Endothelial cell of umbilical vein (primary cell): ENCODE data around the gene DGKH. TPM values are rescaled to one million over a fixed set of nuclear protein-coding genes. Genes with fewer than 3 reads are reported as not detected.

Source experiments
- BruUV-seq: library from RNA; stranded (reverse); fragments of 400-500 nt; replicated peaks from 2 replicates; lab custom pipeline; 2021; lab: Mats Ljungman, UMichigan
- CTCF ChIA-PET: fragments of 300-600, 350-600 bp; sonication (Branson Sonifier 250); formaldehyde crosslinking; loops from one replicate; lab custom pipeline; 2021; ENCODE audit warnings: antibody characterized with exemption, inconsistent platforms; lab: Charles Lee
- POLR2A ChIA-PET: fragments of 300-600, 350-600 bp; sonication (Branson Sonifier 250); formaldehyde crosslinking; loops from one replicate; lab custom pipeline; 2021; ENCODE audit warnings: antibody characterized with exemption, inconsistent platforms; lab: Charles Lee
- DNase-seq: peaks from one replicate; pipeline ENCODE4 v3.0.0-alpha.2; 2011; ENCODE audit warnings: low read depth, low spot score
- FAIRE-seq: peaks from 2 replicates; lab custom pipeline; 2011; peaks lifted over from hg19 to GRCh38; lab: Jason Lieb, UNC
- H2AFZ ChIP-seq: 2 replicates; pipeline ENCODE4 v1.6.0; 2012; ENCODE audit warnings: low read depth, low read length, control low read depth, inconsistent platforms
- H3K27ac ChIP-seq: 2 replicates; pipeline ENCODE4 v1.5.1; 2011; ENCODE audit warnings: low read depth, mild to moderate bottlenecking, control low read depth, low read length, moderate library complexity; ENCODE audit not compliant: insufficient read depth
- H3K27me3 ChIP-seq, 2 experiments: 2 replicates each; pipeline versions ENCODE4 v1.6.0 to v1.6.1; 2011; ENCODE audit warnings: low read length in 2 of 2, mixed read lengths in 1 of 2; ENCODE audit not compliant: control insufficient read depth in 2 of 2, insufficient read depth in 2 of 2
- H3K36me3 ChIP-seq, 2 experiments: 2 replicates in 1 of 2; 3 replicates in 1 of 2; pipeline ENCODE4 v1.5.1; 2011; ENCODE audit warnings: low read length in 2 of 2, mild to moderate bottlenecking in 1 of 2, moderate library complexity in 1 of 2; ENCODE audit not compliant: control insufficient read depth in 2 of 2, insufficient read depth in 2 of 2; ENCODE audit errors: extremely low read depth in 1 of 2
- H3K4me1 ChIP-seq: 3 replicates; pipeline ENCODE4 v1.5.1; 2011; ENCODE audit warnings: mild to moderate bottlenecking, low read length; ENCODE audit not compliant: control insufficient read depth, insufficient read depth; ENCODE audit errors: extremely low read depth
- H3K4me2 ChIP-seq: 2 replicates; pipeline ENCODE4 v1.6.1; 2011; ENCODE audit warnings: low read length, control low read depth, mixed read lengths; ENCODE audit not compliant: insufficient read depth
- H3K4me3 ChIP-seq, 3 experiments: fragments of 200-600 bp in 1 of 3; sonication (generic), shearing (Covaris generic) in 1 of 3; replicated peaks in 1 of 3; 2 replicates each; pipeline ENCODE4 v1.5.1; 2011 to 2016; ENCODE audit warnings: control low read depth in 3 of 3, low read length in 3 of 3, mild to moderate bottlenecking in 2 of 3, inconsistent platforms in 1 of 3, low read depth in 1 of 3, moderate library complexity in 1 of 3; ENCODE audit not compliant: insufficient read depth in 1 of 3
- H3K79me2 ChIP-seq: 2 replicates; pipeline ENCODE4 v1.6.0; 2012; ENCODE audit warnings: low read length, inconsistent platforms; ENCODE audit not compliant: control insufficient read depth, insufficient read depth
- H3K9ac ChIP-seq: replicated peaks from 2 replicates; pipeline ENCODE3; 2011; ENCODE audit warnings: low read length, control low read depth; ENCODE audit not compliant: insufficient read depth; ENCODE audit errors: extremely low read depth
- H3K9me1 ChIP-seq: replicated peaks from 3 replicates; pipeline ENCODE4 v1.6.0; 2011; ENCODE audit warnings: mild to moderate bottlenecking, low read length; ENCODE audit not compliant: control insufficient read depth, insufficient read depth; ENCODE audit errors: extremely low read depth
- H3K9me3 ChIP-seq: replicated peaks from 2 replicates; pipeline ENCODE4 v1.5.1; 2012; ENCODE audit warnings: low read length, inconsistent platforms; ENCODE audit not compliant: control insufficient read depth, insufficient read depth
- H4K20me1 ChIP-seq: replicated peaks from 2 replicates; pipeline ENCODE3; 2011; ENCODE audit warnings: mild to moderate bottlenecking, low read length; ENCODE audit not compliant: control insufficient read depth, insufficient read depth; ENCODE audit errors: extremely low read depth
- EZH2 ChIP-seq: IDR thresholded peaks from 2 replicates; pipeline ENCODE4 v1.6.1; 2012; ENCODE audit warnings: borderline replicate concordance, low read depth, mild to moderate bottlenecking, moderate library complexity, low read length, inconsistent platforms; ENCODE audit not compliant: severe bottlenecking
- FOS ChIP-seq: IDR thresholded peaks from 2 replicates; pipeline ENCODE4 v1.6.1; 2011; ENCODE audit warnings: mild to moderate bottlenecking, low read length, moderate library complexity, borderline replicate concordance; ENCODE audit not compliant: insufficient read depth
- GATA2 ChIP-seq: IDR thresholded peaks from 2 replicates; pipeline ENCODE4 v1.7.0; 2011; ENCODE audit warnings: low read depth, mild to moderate bottlenecking, moderate library complexity, mixed read lengths, low read length; ENCODE audit not compliant: insufficient read length, insufficient read depth
- JUN ChIP-seq: IDR thresholded peaks from 2 replicates; pipeline ENCODE4 v1.6.1; 2011; ENCODE audit warnings: borderline replicate concordance, low read depth; ENCODE audit not compliant: insufficient read length, insufficient read depth
- MYC ChIP-seq: IDR thresholded peaks from one replicate; pipeline ENCODE4 v1.6.1; 2011; ENCODE audit warnings: mild to moderate bottlenecking, low read depth, low read length
- POLR2A ChIP-seq: IDR thresholded peaks from 2 replicates; pipeline ENCODE4 v1.6.1; 2012; ENCODE audit warnings: low read depth, mild to moderate bottlenecking, control low read depth, low read length
- POLR2AphosphoS5 ChIP-seq: IDR thresholded peaks from 2 replicates; pipeline ENCODE4 v1.6.1; 2012; ENCODE audit warnings: low read depth, mild to moderate bottlenecking, control low read depth, low read length, moderate library complexity; ENCODE audit not compliant: insufficient read depth
- dilution Hi-C: fragments of 300-500 bp; cut with MboI; formaldehyde crosslinking; loops from one replicate; pipeline ENCODE4 v1.15.0; 2019; ENCODE audit warnings: low sequenced_read_pairs; ENCODE audit not compliant: extremely low pct_ligation_motif_present
- intact Hi-C: fragments of 100-400 bp; cut with micrococcal nuclease; formaldehyde crosslinking; loops from one replicate; pipeline ENCODE4 v1.10.0; 2022
- polyA plus RNA-seq, 4 experiments: library from polyadenylated mRNA; depleted of rRNA in 3 of 4; stranded (reverse) in 3 of 4; unstranded in 1 of 4; fragments of >200 nt; gene quantifications; 2 replicates each; pipeline versions ENCODE4 v1.2.1 to v1.2.3, GENCODE V29; 2011 to 2012; ENCODE audit warnings: missing spikeins in 1 of 4
- total RNA-seq: library from RNA; stranded (reverse); gene quantifications from 2 replicates; pipeline ENCODE4 v1.2.3, GENCODE V29; 2021
- TF ChIP-seq, protein P1 (sequence below), 2 donors: IDR thresholded peaks; 1 replicate in 1 of 2; 2 replicates in 1 of 2; pipeline ENCODE4 v1.5.1; 2011; ENCODE audit warnings: low read length in 2 of 2, mild to moderate bottlenecking in 2 of 2, moderate library complexity in 2 of 2, control low read depth in 1 of 2, inconsistent platforms in 1 of 2, low read depth in 1 of 2; ENCODE audit not compliant: insufficient read depth in 1 of 2; ENCODE audit errors: extremely low read depth in 1 of 2
- TF ChIP-seq, protein P2 (sequence below): IDR thresholded peaks from 2 replicates; pipeline ENCODE4 v1.6.1; 2011; ENCODE audit not compliant: insufficient read depth, insufficient read length

The DGKH gene
- total and polyA plus RNA-seq, 2 donors (not counting 3 experiments of a cell fraction or from before 2014, with no cell fraction given): 4.1 to 30.1 TPM

- DNase-seq (no peak), FAIRE-seq (no peak)
- POLR2A ChIA-PET: no interaction called here
- dilution Hi-C loops: no loop called here
- CTCF ChIA-PET: no interaction called here
- Histone ChIP-seq H3K4me3 (no peak overlapping the region), H3K79me2 (no peaks in the 10 kb centered on the region), H3K27me3 (peaks cover 9 to 19% of the 10 kb centered on the region in 2 experiments), H3K9ac (no peak overlapping the region), H3K36me3 (no peaks in the 10 kb centered on the region), H4K20me1 (no peaks in the 10 kb centered on the region), H2AFZ (no peak overlapping the region), H3K27ac (no peak overlapping the region), H3K9me3 (no peaks in the 10 kb centered on the region), H3K4me1 (no peaks in the 10 kb centered on the region), H3K4me2 (no peak overlapping the region), H3K9me1 (no peaks in the 10 kb centered on the region)
- no TSS peak for BruUV-seq
- intact Hi-C loops: no loop called here
- TF ChIP-seq FOS (no peak), GATA2 (no peak), JUN (no peak), POLR2A (no peak), EZH2 (no peak), MYC (no peak), POLR2AphosphoS5 (no peak)
- TF ChIP-seq, protein P1, sequence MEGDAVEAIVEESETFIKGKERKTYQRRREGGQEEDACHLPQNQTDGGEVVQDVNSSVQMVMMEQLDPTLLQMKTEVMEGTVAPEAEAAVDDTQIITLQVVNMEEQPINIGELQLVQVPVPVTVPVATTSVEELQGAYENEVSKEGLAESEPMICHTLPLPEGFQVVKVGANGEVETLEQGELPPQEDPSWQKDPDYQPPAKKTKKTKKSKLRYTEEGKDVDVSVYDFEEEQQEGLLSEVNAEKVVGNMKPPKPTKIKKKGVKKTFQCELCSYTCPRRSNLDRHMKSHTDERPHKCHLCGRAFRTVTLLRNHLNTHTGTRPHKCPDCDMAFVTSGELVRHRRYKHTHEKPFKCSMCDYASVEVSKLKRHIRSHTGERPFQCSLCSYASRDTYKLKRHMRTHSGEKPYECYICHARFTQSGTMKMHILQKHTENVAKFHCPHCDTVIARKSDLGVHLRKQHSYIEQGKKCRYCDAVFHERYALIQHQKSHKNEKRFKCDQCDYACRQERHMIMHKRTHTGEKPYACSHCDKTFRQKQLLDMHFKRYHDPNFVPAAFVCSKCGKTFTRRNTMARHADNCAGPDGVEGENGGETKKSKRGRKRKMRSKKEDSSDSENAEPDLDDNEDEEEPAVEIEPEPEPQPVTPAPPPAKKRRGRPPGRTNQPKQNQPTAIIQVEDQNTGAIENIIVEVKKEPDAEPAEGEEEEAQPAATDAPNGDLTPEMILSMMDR (IDR thresholded peaks at IDR 0.05; ENCODE audit: extremely low read depth in 1 of 2, insufficient read depth in 1 of 2, low read depth in 1 of 2, low read length in 2 of 2): no peak
- TF ChIP-seq, protein P2, sequence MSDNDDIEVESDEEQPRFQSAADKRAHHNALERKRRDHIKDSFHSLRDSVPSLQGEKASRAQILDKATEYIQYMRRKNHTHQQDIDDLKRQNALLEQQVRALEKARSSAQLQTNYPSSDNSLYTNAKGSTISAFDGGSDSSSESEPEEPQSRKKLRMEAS: no peak
These were observed 47.6 kb upstream of the DGKH start for GRCh38 chr13:42000846-42001245.
